ENCODE results near the gene APLP2.

The APLP2 gene

GRCh38 chr11:130144861-130145281, 75.2 kb downstream of the APLP2 start:
- no peak for DNase-seq (ENCODE audit: low read depth in 4 of 4, low spot score in 1 of 4)

DNA sequence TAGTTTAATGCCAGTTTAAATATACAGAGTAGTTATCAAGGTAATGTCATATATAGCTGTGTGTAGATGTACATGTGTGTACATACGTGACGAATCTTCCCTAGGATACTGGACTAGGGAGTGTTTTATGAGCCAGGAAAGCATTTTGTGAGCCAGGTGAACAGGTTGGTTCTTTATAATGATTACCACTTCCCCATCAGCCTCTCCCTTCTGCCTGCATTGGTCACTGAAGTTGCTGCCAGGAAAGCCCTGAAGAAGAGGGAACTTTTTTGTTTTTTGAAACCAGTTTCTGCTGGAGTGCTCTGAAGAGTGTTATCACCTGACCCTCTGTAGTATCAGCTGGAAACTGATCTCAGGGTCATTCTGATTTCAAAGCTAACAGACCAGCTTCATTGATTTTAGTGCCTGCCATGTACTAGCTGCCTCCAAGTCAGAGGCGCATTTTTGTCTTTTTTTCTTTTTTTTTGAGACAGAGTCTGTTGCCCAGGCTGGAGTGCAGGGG, 75.7 kb downstream of the APLP2 start:
- DNase-seq (ENCODE audit: low read depth in 4 of 4, low spot score in 1 of 4) = no peak

DNA sequence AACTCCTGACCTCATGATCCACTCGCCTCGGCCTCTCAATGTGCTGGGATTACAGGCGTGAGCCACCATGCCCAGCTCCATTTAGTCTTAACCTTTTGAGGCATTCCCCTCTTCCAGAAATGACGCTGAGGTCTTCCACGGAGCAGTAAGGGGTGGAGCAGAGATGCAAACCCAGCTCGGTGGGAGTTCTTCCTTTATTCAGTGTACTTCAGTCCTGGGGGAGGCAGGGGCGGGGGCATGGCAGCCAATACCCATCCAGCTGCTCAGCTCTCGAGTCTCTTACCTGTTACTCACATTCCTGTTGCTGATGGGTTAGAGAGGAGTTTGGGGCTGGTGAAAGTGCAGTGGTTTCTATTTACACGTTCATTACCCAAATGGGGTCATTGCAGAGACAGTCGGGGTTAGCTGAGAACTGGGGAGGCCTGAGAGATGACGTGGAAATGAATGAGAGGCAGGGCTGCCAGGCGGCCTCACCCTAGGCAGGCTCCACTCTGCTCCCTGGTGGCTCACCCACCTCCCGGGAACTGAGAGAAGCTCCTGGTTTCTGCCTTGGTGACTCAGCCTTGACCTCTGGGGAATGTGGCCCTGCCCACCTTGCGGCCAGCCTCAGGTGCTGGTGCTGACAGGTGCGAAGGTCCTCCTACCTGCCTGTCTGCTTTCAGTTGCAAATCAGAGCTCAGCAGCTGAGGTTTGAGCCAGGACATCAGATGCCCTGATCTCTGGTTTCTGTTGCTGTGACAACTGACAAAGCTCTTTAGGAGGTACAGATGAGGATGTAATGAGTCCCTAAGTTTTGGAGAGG, 76.5 kb downstream of the APLP2 start:
- DNase-seq (ENCODE audit: low read depth in 4 of 4, low spot score in 1 of 4) = no peak

DNA sequence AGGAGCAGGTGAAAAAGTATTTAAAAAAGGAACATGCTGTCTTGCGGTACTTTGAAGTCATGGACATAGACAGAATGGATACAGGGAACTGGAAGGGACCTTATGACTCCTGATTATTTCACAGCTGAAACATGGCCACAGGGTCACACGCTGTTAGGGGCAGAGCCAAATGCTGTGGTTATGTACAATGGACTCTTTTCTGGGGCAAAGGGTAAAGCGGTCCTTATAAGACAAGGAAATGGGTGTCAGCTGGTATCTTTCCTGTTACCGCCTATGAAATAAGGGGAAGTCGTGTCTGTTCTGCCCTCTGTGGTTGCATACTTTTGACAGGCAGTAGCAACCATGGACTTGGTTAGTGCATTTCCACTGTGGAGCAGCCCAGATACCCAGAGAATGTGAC, 77.1 kb downstream of the APLP2 start:
- no peak for DNase-seq (ENCODE audit: low read depth in 4 of 4, low spot score in 1 of 4)

GRCh38 chr11:130148796-130149326, 79.2 kb downstream of the APLP2 start:
- DNase-seq (ENCODE audit: low read depth in 4 of 4, low spot score in 1 of 4) = no peak

DNA sequence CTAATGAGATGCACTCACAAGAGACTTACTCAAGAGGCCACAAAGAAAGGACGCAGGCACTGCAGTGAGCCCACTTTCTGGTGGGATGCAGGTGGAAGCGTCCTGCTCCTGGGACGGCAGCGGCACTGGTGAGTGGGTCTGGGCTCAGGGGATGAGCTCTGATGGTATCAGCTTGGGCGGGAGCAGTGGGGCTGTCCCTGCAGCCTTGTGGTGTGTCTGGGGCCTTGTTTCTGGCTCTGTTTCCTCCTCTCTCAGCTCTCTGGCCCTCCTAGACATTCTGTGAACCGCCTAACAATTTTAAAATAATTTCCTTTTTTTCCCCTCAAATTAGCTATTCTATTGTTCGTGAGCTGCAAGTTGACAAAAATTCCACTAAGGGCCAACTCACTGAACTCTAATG, 81.1 kb downstream of the APLP2 start:
- DNase-seq (ENCODE audit: low read depth in 4 of 4, low spot score in 1 of 4) = no peak

- no peak for DNase-seq (ENCODE audit: low read depth in 4 of 4, low spot score in 1 of 4)
Observed at GRCh38 chr11:130151196-130151595, 81.5 kb downstream of the APLP2 start.

GRCh38 chr11:130156108-130157022, 86.7 kb downstream of the APLP2 start:
- DNase-seq (ENCODE audit: low read depth in 4 of 4, low spot score in 1 of 4) = no peak

DNA sequence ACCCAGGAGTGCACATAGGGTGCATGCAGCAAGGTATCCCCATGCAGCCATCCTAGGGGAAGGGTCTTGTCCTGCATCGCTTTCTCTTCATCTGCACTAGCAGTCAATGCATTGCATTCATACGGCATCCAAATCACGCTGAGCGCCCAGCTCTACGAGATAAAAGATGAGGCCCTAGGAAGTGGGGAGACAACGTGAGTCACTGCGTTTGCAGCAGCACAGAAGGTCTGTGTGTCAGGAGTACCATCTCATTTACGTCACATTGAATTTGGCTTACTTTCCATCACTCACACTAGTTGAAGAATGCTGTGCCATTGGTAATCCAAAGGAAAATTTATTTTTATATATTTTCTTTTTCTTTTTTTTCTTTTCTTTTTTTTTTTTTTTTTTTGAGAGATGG, 87.4 kb downstream of the APLP2 start:
- DNase-seq (ENCODE audit: low read depth in 4 of 4, low spot score in 1 of 4) = no peak

DNA sequence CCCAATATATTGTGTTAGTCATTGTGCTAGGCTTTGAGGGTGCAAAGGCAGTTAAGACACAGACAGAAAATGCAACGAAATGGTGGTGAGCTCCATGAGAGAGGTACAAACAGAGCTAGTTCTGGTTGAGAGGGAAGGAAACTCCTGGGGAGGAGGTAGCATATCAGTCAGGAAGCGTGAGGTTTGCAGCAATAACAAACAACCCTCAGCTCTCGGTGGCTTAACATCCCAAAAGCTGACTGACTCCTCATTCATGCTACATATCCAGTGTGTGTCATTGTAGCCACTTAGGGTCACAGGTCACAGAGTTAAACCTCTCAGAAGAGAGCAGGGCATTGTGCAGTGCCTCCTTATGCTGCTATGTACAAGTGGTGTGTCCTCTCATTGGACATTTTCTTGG, 88.1 kb downstream of the APLP2 start:
- no peak for DNase-seq (ENCODE audit: low read depth in 4 of 4, low spot score in 1 of 4)

GRCh38 chr11:130159139-130159538, 89.4 kb downstream of the APLP2 start:
- no peak for DNase-seq (ENCODE audit: low read depth in 4 of 4, low spot score in 1 of 4)

DNA sequence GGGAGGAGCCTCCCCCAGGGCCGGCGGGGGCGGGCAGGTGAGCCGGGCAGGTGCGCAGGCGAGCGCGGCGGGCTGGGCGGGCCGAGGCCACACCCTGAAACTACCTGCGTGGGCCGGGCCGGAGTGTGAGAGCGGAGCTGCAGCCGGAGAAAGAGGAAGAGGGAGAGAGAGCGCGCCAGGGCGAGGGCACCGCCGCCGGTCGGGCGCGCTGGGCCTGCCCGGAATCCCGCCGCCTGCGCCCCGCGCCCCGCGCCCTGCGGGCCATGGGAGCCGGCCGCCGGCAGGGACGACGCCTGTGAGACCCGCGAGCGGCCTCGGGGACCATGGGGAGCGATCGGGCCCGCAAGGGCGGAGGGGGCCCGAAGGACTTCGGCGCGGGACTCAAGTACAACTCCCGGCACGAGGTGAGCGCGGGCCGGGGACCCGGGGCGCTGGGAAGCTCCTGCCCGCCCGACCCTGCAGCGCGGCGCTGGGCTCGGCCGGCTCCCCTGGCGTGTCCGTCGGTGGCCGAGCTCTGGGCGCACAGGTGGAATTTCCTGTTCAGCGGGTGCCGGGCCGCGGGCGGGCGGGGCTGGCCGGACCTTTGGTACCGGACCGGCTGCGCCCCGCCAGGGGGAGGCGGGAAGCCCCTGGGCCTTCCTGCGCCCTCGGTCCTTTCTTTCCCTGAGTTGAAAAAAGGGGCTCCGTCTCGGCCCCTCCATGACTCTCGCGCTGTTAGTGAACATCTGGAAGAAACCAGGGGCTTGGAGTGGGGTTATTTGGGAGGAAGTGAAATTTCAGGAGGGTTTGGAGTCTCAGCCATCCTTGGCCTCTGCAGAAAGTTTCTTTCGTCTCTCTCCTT, 90.2 kb downstream of the APLP2 start, which contains the start of gene ST14:
ST14 (plus strand) TSS at position 126 of the 841 bp plus-strand sequence; CDS start at position 324, 198 bp downstream.
- DNase-seq (ENCODE audit: low read depth in 4 of 4, low spot score in 1 of 4) = no peak

DNA sequence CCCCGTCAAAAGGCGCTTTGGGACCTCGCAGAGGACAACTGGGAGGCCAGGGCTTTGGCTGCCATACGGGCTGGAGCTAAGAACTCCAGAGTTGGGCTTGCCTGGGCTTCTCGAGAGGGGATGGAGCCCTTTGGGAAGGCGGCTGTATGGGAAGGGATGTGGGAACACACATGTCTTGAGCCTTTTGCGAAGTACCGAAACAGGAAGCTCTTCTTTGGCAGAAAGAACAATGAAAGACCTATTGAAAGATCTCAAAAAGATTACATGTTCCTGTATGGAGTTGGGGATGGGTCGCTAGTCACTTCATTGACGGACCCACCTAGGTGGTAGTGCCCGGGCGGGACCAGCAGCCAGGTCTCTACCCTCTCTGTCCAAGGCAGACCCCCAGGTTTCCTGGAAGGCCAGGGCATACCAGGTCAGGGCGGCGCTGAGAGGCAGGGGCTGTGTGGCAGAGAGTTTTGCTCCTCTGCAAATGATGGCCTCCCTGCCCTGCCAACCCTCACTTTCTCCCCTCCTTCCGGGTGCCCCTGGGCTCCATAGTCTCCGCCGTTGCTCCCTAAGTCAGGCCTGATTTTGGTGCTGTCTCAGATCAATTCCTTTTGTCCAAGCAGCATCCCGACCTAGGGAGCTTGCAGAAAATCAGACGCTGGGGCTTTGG, 90.9 kb downstream of the APLP2 start:
- no peak for DNase-seq (ENCODE audit: low read depth in 4 of 4, low spot score in 1 of 4)

DNA sequence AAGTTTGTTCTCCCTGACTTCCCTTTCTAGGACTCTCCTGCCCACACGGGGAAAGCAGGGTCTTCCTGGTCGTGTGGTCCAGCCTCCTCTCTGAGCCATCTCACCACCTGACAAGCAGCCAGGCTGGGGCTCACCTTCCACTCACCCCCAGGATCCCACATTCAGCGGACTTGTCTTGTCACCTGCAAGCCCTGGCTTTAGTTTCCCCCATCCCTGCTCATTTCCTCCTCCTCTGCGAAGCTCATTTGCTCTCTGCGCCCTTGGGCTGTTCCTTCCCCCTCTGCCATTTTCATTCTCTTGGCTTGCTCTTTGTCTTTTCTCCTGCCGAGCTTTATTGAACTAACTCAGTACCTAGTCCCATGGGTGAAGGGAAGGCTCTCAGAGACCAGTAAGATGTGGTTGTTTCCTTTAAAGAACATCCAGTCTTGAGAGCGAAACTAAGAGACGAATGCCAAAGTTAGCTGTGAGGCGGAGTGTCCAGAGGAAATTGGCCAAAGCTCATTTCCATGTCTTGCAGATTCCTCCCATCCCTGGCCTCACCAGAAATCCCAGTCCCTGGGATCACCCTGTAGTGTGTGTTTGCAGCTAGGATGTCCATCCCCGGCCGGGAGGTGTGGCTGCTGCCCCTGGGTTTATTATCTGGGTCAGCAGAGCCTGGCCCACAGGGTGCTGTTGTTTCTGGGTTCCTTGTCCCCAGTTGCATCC, 91.9 kb downstream of the APLP2 start:
- DNase-seq (ENCODE audit: low read depth in 4 of 4, low spot score in 1 of 4) = no peak

- DNase-seq (ENCODE audit: low read depth in 4 of 4, low spot score in 1 of 4) = no peak
Observed at GRCh38 chr11:130162733-130163132, 93.0 kb downstream of the APLP2 start.

DNA sequence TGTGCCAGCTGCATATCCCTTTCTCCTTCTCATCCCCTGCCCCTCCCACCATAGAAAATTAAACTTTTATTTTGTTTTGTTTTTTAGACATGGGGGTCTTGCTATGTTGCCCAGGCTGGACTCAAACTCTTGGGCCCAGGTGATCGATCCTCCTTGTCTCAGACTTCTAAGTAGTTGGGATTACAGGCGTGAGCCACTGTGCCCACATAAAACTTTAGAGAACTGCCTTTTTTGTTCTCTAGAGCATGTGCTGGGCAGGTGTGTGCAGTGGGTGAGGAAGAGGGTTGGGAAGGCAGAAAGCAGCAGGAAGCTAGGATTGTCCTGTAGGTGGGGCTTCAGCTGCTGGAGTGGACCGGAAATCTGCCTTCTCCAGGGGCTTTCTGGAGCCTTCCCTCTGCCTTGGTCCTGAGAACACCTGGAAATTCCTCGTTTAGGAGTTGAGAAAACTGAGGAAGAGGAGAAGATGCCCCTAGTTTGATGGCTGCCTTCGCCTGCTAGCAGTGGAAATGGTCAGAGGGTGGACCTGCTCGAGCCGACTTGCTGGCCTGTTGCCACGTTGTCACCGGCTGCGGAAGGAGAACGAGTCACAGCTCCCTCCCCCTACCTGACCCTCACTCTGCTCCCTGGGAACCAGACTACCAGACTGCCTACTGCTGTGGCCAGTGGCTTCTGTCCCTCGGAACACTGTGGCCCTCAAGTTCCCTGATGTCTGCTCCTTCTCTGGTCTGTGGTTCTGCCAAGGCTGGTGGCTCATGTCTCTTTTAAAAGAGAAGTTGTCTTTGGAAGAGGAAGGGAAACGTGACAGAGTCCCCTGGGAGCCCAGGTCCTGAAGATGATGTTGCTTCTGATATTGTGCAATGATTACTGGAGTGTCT, 93.9 kb downstream of the APLP2 start:
- DNase-seq (ENCODE audit: low read depth in 4 of 4, low spot score in 1 of 4) = no peak

GRCh38 chr11:130164221-130164570, 94.5 kb downstream of the APLP2 start:
- no peak for DNase-seq (ENCODE audit: low read depth in 4 of 4, low spot score in 1 of 4)

- no peak for DNase-seq (ENCODE audit: low read depth in 4 of 4, low spot score in 1 of 4)
Observed at GRCh38 chr11:130165601-130166456, 96.1 kb downstream of the APLP2 start.

Data from stimulated activated CD4-positive, alpha-beta T cell treated with anti-CD3 and anti-CD28 coated beads, Interleukin-1b, Interleukin-23, amount 100 ng/mL, for 24 hours (primary cell).